ENCODE data around the gene FBXO42. TPM values are rescaled to one million over a fixed set of nuclear protein-coding genes. Genes with fewer than 3 reads are reported as not detected.

The FBXO42 gene
- total and polyA plus RNA-seq, 7 experiments from 2014 or later: 17.9 to 26.7 (median 24.6) TPM

DNA sequence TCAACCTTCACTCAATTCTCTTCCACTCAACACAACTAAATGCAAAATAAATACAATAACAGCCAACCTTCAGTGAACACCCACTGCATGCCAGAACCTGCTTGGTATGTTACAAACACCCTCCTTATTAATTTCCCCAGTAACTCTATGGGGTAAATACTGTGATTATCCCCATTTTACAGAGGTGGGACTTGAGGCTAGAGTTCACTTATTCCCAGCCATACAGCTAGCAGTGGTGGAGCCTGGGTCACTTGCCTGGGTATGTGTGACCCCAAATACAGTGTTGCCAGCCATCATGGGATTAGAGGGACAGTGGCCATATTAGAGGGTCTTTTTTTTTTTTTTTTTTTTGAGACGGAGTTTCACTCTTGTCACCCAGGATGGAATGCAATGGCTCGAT, 116.9 kb downstream of the FBXO42 start:
- H3K27ac Mint-ChIP-seq: peak overlapping the region in 2 of 9 donors; percentile 23 to 28
- Histone ChIP-seq H3K27me3 (ENCODE audit: control insufficient read depth in 2 of 2, insufficient read depth in 2 of 2, low read length in 2 of 2) (no peaks in the 10 kb centered on the region), H3K9me3 (ENCODE audit: control insufficient read depth in 2 of 3, low read length in 3 of 3) (no peaks in the 10 kb centered on the region), H3K4me1 (ENCODE audit: control insufficient read depth in 2 of 2, insufficient read depth in 2 of 2, low read length in 2 of 2) (peaks cover 15 to 19% of the 10 kb centered on the region in 2 donors), H3K36me3 (ENCODE audit: control insufficient read depth in 2 of 3, insufficient read depth in 3 of 3, low read length in 3 of 3) (peaks cover 0 to 15% (median 0%) of the 10 kb centered on the region in 3 experiments), H3K4me3 (ENCODE audit: low read length) (no peak overlapping the region), H3K27ac (ENCODE audit: low read depth, low read length) (no peak overlapping the region)
- DNase-seq: no peak
- H3K36me3 Mint-ChIP-seq: peaks cover 0 to 13% (median 0%) of the 10 kb centered on the region in 5 donors
- no peak for ATAC-seq
- H3K27me3 Mint-ChIP-seq: no peaks in the 10 kb centered on the region
- H3K4me1 Mint-ChIP-seq: peaks cover 0 to 27% (median 23%) of the 10 kb centered on the region in 7 donors
- peak overlapping the region in 3 of 10 donors; percentile 38 to 57 (median 55) for H3K4me3 Mint-ChIP-seq
- POLR2A ChIA-PET: interaction anchor here (0.6 kb wide), 1 partner anchor 19 kb away, joined by 3 read pairs; no protein-coding TSS in a partner anchor
- intact Hi-C loops (cut with micrococcal nuclease): loop anchor here in 1 of 2 donors (5.0 kb wide), 2 partner anchors 117 to 262 kb away; partner anchors contain the start of gene FBXO42
- CTCF ChIA-PET: interaction anchor here (0.6 to 1.0 kb wide), 3 partner anchors 9 to 264 kb away, joined by 3 to 9 read pairs (median 4); no protein-coding TSS in a partner anchor
- peaks cover 0 to 2% (median 0%) of the 10 kb centered on the region in 11 donors for H3K9me3 Mint-ChIP-seq

GRCh38 chr1:16233431-16233830, 118.8 kb downstream of the FBXO42 start:
- intact Hi-C loops (cut with micrococcal nuclease): no loop called here
- CTCF ChIA-PET: no interaction called here

DNA sequence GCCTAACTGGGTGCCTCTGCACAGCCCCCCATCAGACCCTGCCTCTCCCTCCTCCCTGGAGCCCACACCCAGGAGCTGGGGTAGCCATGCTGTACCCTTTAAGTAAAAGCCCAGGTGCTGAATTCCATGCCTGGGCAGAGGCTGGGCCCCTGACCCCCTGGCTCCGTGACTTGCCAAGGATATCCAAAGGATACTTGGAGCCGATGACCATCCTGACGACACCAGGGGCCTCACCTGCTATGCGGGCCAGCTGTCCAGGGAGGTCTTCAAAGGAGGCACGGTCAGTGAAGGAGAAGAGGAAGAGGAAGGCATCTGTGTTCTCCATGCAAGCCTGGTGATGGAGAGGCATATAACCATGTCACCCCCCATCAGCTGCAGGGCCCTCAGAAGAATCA, 120.0 kb downstream of the FBXO42 start:
- DNase-seq (no peak), ATAC-seq (no peak)
- H3K4me1 Mint-ChIP-seq: peaks cover 0 to 32% (median 19%) of the 10 kb centered on the region in 7 donors
- CTCF ChIA-PET: no interaction called here
- Histone ChIP-seq H3K9me3 (ENCODE audit: control insufficient read depth in 2 of 3, low read length in 3 of 3) (peaks cover 0 to 3% (median 0%) of the 10 kb centered on the region in 3 experiments), H3K27ac (ENCODE audit: low read depth, low read length) (no peak overlapping the region), H3K36me3 (ENCODE audit: control insufficient read depth in 2 of 3, insufficient read depth in 3 of 3, low read length in 3 of 3) (peaks cover 0 to 17% (median 0%) of the 10 kb centered on the region in 3 experiments), H3K27me3 (ENCODE audit: control insufficient read depth in 2 of 2, insufficient read depth in 2 of 2, low read length in 2 of 2) (peaks cover 0 to 9% of the 10 kb centered on the region in 2 donors), H3K4me3 (ENCODE audit: low read length) (no peak overlapping the region), H3K4me1 (ENCODE audit: control insufficient read depth in 2 of 2, insufficient read depth in 2 of 2, low read length in 2 of 2) (peaks cover 11 to 19% of the 10 kb centered on the region in 2 donors)
- H3K27me3 Mint-ChIP-seq: peaks cover 7 to 23% (median 18%) of the 10 kb centered on the region in 5 donors
- H3K4me3 Mint-ChIP-seq: no peak overlapping the region
- no peak overlapping the region for H3K27ac Mint-ChIP-seq
- POLR2A ChIA-PET: interaction anchor here (0.7 to 1.2 kb wide), 2 partner anchors 15 to 26 kb away, joined by 3 read pairs; no protein-coding TSS in a partner anchor
- intact Hi-C loops (cut with micrococcal nuclease): no loop called here
- H3K9me3 Mint-ChIP-seq: peaks cover 0 to 7% (median 0%) of the 10 kb centered on the region in 11 donors
- peaks cover 0 to 18% (median 2%) of the 10 kb centered on the region in 5 donors for H3K36me3 Mint-ChIP-seq

More at GRCh38 chr1:16233431-16233830, 118.8 kb downstream of the FBXO42 start:
- POLR2A ChIA-PET: no interaction called here
- Mint-ChIP-seq H3K36me3 (peaks cover 0 to 18% (median 0%) of the 10 kb centered on the region in 5 donors), H3K27ac (no peak overlapping the region), H3K27me3 (peaks cover 0 to 12% (median 6%) of the 10 kb centered on the region in 5 donors), H3K9me3 (peaks cover 0 to 2% (median 0%) of the 10 kb centered on the region in 11 donors), H3K4me3 (no peak overlapping the region), H3K4me1 (peaks cover 0 to 27% (median 17%) of the 10 kb centered on the region in 7 donors)
- H3K27me3 ChIP-seq (ENCODE audit: control insufficient read depth in 2 of 2, insufficient read depth in 2 of 2, low read length in 2 of 2): peaks cover 0 to under 1% of the 10 kb centered on the region in 2 donors
- H3K27ac ChIP-seq (ENCODE audit: low read depth, low read length): no peak overlapping the region
- DNase-seq: no peak
- no peak overlapping the region for H3K4me3 ChIP-seq (ENCODE audit: low read length)
- peaks cover 15 to 19% of the 10 kb centered on the region in 2 donors for H3K4me1 ChIP-seq (ENCODE audit: control insufficient read depth in 2 of 2, insufficient read depth in 2 of 2, low read length in 2 of 2)
- no peak for ATAC-seq
- H3K9me3 ChIP-seq (ENCODE audit: control insufficient read depth in 2 of 3, low read length in 3 of 3): no peaks in the 10 kb centered on the region
- peaks cover 0 to 17% (median 0%) of the 10 kb centered on the region in 3 experiments for H3K36me3 ChIP-seq (ENCODE audit: control insufficient read depth in 2 of 3, insufficient read depth in 3 of 3, low read length in 3 of 3)

- DNase-seq: no peak
- POLR2A ChIA-PET: interaction anchor here (0.7 to 1.2 kb wide), 2 partner anchors 14 to 25 kb away, joined by 3 read pairs; no protein-coding TSS in a partner anchor
Measured at GRCh38 chr1:16231331-16232315, 120.7 kb downstream of the FBXO42 start.

GRCh38 chr1:16230744-16231143, 121.5 kb downstream of the FBXO42 start:
- Histone ChIP-seq H3K36me3 (ENCODE audit: control insufficient read depth in 2 of 3, insufficient read depth in 3 of 3, low read length in 3 of 3) (peaks cover 0 to 17% (median 0%) of the 10 kb centered on the region in 3 experiments), H3K4me1 (ENCODE audit: control insufficient read depth in 2 of 2, insufficient read depth in 2 of 2, low read length in 2 of 2) (peaks cover 0 to 9% of the 10 kb centered on the region in 2 donors), H3K9me3 (ENCODE audit: control insufficient read depth in 2 of 3, low read length in 3 of 3) (peaks cover 0 to 18% (median 0%) of the 10 kb centered on the region in 3 experiments), H3K27me3 (ENCODE audit: control insufficient read depth in 2 of 2, insufficient read depth in 2 of 2, low read length in 2 of 2) (peaks cover 0 to 9% of the 10 kb centered on the region in 2 donors), H3K27ac (ENCODE audit: low read depth, low read length) (no peak overlapping the region), H3K4me3 (ENCODE audit: low read length) (no peak overlapping the region)
- no peak for DNase-seq
- ChIA-PET POLR2A (no interaction called here), CTCF (no interaction called here)
- Mint-ChIP-seq H3K9me3 (peaks cover 0 to 15% (median 6%) of the 10 kb centered on the region in 11 donors), H3K27ac (no peak overlapping the region), H3K4me1 (peaks cover 0 to 22% (median 13%) of the 10 kb centered on the region in 7 donors), H3K27me3 (peaks cover 18 to 35% (median 30%) of the 10 kb centered on the region in 5 donors), H3K4me3 (no peak overlapping the region), H3K36me3 (peaks cover 0 to 18% (median 2%) of the 10 kb centered on the region in 5 donors)
- no peak for ATAC-seq
- intact Hi-C loops (cut with micrococcal nuclease): no loop called here

More at GRCh38 chr1:16231331-16232315, 120.7 kb downstream of the FBXO42 start:
- H3K9me3 Mint-ChIP-seq: peaks cover 0 to 9% (median 0%) of the 10 kb centered on the region in 11 donors
- intact Hi-C loops (cut with micrococcal nuclease): no loop called here
- peaks cover 0 to 18% (median 2%) of the 10 kb centered on the region in 5 donors for H3K36me3 Mint-ChIP-seq
- CTCF ChIA-PET: no interaction called here
- peaks cover 10 to 27% (median 21%) of the 10 kb centered on the region in 5 donors for H3K27me3 Mint-ChIP-seq
- no peak overlapping the region for H3K4me3 Mint-ChIP-seq
- Histone ChIP-seq H3K4me1 (ENCODE audit: control insufficient read depth in 2 of 2, insufficient read depth in 2 of 2, low read length in 2 of 2) (peaks cover 8 to 17% of the 10 kb centered on the region in 2 donors), H3K4me3 (ENCODE audit: low read length) (no peak overlapping the region), H3K36me3 (ENCODE audit: control insufficient read depth in 2 of 3, insufficient read depth in 3 of 3, low read length in 3 of 3) (peaks cover 0 to 17% (median 0%) of the 10 kb centered on the region in 3 experiments), H3K9me3 (ENCODE audit: control insufficient read depth in 2 of 3, low read length in 3 of 3) (peaks cover 0 to 10% (median 0%) of the 10 kb centered on the region in 3 experiments), H3K27me3 (ENCODE audit: control insufficient read depth in 2 of 2, insufficient read depth in 2 of 2, low read length in 2 of 2) (peaks cover 0 to 9% of the 10 kb centered on the region in 2 donors), H3K27ac (ENCODE audit: low read depth, low read length) (no peak overlapping the region)
- no peak for ATAC-seq
- H3K4me1 Mint-ChIP-seq: peaks cover 0 to 29% (median 19%) of the 10 kb centered on the region in 7 donors
- H3K27ac Mint-ChIP-seq: no peak overlapping the region

Data from naive thymus-derived CD4-positive, alpha-beta T cell (primary cell).